Hematopoietic multipotent progenitor cell treated with erythropoietin and hydrocortisone succinate and interleukin-3 and kit ligand, for 4 days (in vitro differentiated cells): Measurements from ENCODE around the gene C19orf47.

Experiments used
- DNase-seq: peaks from one replicate; pipeline ENCODE4 v3.0.0-alpha.2; 2015

C19orf47 gene

GRCh38 chr19:40313229-40313983 is 34.8 kb downstream of the C19orf47 start:
- DNase-seq: no peak

DNA sequence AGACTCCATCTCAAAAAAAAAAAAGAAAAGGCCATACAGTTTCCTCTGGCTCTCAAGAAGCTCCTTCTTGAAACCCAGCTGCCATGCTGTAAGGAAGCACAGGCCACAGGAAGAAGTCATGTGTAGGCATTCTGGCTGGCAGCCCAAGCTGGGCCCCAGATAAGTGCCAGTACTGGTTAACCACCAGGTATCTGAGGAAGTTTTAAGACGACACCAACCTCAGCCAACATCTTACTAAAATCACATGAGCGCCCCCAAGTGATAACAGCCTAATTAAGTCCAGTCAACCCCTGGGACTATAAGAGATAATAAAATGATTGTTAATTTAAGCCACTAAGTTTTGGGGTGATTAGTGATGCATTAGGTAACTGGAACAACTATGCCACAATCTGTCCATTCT is 35.7 kb downstream of the C19orf47 start:
- DNase-seq: peak; percentile 76

- DNase-seq: no peak
Measured at GRCh38 chr19:40309666-40310065, 38.5 kb downstream of the C19orf47 start.

DNA sequence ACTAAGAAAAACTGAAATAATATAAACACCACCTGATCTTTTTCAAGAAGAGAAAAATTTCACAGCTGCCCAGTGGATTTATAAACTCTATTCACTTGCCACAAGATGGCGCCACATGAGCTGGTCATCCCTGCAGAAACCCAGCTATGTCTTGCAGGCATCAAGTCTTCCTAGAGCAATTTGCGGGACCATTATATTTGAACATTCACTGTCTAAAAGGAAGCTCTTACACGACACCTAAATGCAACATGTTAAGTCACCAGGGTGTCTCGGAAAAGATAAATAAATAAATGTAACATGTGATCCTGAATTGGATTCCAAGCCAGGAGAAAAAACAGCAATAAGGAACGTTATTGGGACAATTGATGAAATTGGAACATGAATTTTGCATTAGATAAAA is 42.8 kb downstream of the C19orf47 start:
- DNase-seq: peak; percentile 95

GRCh38 chr19:40304306-40304705 is 43.9 kb downstream of the C19orf47 start:
- DNase-seq: no peak

GRCh38 chr19:40303765-40304164 is 44.4 kb downstream of the C19orf47 start:
- no peak for DNase-seq

DNA sequence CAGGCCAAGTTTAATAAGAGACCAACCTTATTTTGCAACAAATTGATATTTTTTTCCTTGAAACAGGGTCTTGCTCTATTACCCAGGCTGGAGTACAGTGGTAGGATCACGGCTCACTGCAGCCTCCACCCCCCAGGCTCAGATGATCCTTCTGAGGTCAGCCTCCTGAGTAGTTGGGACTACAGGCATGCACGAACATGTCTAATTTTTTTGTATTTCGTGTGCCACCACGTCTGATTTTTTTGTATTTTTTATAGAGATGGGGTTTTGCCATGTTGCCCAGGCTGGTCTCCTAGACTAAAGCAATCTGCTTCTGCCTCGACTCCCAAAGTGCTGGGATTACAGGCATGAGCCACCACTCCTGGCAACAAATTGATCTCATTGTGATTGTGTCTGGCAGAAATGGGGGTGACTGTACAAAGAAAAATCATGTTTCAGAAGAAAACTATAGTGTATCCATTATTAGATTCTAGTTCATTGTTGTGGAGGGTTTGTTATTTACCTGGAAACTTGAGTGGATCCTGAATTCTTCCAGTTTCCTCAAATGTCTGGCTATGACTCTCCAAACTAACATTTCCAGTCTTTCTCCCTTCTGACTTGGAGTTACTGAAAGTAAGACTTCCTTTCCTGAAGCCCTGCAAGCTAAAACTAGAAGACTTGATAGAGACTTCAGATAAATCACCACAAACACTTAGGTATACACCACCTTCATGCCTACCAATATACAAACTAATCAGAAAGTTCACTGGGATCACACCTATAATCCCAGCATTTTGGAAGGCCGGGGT is 45.8 kb downstream of the C19orf47 start:
- DNase-seq: no peak

- DNase-seq: no peak
Measured at GRCh38 chr19:40300668-40301067, 47.5 kb downstream of the C19orf47 start.

GRCh38 chr19:40298026-40298425 is 50.2 kb downstream of the C19orf47 start:
- no peak for DNase-seq

- no peak for DNase-seq
Measured at GRCh38 chr19:40294560-40294959, 53.6 kb downstream of the C19orf47 start.

DNA sequence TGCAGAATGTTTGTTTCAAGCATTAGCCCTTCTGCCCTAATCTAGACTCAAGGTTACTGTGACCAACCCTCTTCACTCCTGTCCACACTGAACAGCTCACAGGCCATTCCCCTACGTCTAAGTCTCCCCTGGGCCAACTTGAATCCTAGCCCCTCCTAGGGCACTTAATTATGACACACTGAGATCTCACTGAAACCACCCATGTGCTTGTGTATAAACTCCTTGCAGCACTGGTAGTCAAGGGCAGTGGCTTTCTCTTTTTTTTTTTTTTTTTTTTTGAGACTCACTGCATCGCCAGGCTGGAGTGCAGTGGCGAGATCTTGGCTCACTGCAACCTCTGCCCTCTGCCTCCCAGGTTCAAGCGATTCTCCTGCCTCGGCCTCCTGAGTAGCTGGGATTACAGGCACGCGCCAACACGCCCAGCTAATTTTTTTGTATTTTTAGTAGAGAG is 61.2 kb downstream of the C19orf47 start:
- DNase-seq: no peak

DNA sequence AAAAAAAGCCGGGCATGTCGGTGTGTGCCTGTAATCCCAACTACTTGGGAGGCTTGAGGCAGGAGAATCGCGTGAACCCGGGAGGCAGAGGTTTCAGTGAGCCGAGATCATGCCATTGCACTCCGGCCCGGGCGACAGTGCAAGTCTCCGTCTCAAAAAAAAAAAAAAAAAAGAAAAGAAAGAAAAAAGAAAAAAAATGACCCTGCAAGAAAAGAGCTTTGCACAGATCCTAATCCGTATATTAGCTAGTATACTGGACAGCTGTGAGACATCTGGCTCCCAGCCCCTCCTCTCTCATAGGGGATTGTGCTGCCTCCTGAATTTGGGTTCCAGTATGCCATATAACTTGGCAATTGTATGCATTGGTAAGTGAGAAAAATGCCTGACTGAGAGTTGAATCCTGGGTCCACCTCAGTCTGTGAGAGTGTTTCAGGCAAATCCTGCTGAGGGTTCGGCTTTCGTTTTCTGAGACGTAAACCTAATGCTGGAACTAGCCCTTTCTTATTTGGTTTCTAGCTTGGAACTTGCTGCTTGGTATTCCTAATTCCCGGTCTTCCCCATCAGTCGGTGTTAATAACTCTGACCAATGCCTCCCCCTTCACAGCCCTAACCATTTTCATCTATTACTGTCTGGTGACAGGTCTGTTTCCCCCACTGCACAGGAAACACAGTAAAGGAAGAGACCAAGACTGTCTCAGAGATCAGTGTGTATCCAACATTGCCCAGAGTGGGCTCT is 61.8 kb downstream of the C19orf47 start:
- no peak for DNase-seq

DNA sequence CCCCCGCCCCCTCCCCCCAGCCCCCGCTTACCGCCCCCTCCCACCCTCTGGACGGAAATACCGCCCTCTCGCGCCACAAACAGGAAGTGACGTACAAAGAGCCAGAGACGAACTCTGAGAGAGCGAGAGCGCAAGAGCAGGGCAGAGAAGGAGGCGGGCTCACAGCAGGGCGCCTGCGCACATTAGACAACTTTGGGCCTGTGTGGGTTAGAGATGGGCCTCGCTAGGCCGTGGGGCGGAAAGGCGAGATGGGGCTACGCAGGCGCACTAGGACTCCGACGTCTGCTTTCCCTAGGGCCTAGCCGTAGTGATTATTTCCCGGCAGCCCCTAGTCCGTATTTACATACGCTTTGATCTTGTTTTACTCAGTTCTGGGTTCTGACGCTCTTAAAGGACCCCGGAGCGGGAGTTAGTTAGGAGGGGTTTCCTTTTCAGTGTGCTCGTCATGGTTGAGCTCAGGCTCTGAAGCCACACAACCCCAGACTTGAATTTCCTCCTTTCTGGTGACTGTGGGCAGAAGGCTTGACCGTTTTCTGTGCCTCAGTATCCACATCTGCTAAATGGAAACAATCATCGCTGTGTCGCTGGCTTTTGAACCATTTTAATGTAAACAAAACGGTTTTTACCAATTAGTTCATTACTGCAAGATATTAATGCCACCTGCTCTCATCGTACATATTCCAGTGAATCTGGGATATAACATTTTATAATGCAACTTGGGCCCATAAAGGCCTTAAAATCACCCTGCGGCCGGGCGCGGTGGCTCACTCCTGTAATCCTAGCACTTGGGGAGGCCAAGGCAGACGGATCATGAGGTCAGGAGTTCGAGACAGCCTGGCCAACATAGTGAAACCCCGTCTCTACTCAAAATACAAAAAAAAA is 62.6 kb downstream of the C19orf47 start:
- peak; percentile 100 for DNase-seq

DNA sequence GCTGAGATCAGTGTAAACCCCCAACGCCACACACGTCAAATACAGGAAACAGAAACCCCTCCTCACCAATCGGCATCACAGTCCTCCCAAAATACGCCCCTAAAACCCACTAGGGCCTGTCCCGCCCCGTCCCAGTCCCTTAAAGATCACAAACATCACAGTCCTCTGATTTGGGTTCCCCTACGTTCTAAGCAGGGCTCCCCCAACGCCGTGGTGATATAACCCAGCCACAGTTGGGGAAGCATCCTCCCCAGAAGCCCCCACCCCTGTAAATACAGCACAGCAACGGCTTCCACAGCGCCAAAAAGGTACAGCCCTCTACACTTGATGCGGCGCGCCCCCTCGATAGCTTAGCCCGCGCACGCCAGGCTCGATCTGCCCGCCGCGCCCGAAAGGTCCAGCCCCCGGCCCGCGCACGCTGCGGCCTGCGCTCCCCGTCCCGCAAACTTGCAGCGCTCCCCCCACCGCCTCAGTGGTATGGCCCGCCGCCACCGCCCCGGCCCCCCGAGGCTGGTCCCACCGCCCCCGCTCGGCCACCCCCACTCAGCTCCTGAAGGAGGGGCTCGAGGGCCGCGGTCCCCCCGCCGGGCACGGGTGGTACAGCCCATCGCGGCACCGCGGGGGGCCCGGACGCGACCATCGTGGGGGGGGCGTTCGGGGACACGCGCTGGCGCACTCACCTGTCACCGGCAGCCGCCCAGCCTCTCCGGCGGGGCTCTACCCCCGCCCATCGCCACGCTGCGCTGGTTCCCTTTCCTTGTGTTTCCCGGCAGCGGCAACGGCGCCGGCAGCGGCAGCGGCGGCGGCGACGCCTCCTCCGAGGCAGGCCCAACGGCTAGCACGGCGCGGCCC is 63.5 kb downstream of the C19orf47 start, which contains the start of gene AKT2:
Gene AKT2 (minus strand): TSS at position 845 of the 852 bp plus-strand sequence. CDS start 20,078 bp downstream, outside the sequence.
- DNase-seq: peak; percentile 68

DNA sequence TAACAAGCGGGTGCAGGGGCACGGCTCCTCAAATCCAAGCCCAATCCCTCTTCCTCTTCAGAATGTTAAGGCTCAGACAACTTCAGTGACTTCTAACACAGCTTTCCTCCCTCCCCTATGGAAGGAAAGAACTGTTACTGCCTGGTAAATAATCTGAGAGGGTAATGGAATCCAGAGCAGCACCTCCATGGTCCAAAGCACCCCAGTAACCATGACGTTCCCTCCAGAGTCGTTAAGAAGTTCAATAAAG is 64.0 kb downstream of the C19orf47 start:
- DNase-seq: no peak

DNA sequence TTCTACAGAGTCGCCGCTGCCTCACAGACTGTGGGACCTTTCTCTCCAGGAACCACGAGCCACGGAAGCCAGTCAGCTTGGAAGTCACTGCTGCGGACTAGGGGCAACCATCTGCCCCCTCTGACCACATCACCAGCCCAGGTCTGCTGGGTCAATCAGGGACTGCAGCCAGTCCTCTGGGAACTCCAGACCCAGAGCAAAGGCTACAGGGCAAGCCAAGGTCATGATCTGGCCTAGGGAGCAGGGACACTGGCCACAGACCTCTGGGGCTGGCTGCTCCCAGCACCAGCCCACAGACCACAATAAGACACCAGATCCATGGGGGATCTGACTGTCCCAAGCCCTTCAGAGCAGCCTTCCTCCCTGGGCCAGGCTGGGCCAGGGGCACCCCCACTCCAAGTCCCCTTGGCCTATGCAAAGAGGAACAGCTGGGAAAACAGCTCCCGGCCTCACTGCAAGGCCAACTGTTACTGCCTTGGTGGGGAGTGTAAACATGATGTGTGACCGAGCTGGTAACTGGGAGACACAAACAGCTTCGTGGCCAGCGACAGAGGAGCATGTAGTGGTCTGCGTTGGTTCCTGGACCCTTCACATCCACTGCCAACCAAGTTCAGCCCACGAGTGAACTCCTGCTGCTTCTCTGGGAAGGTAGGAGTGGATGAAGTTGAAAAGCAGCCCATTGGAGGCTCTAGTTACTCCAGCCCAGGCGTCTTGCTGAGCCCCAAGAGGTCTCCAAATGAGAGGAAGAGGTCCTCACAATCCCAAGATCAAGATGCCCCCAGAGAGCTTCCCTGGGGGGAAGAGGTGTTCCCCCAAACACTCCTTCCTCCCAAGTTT is 64.6 kb downstream of the C19orf47 start:
- DNase-seq: no peak

GRCh38 chr19:40282920-40283319 is 65.3 kb downstream of the C19orf47 start:
- DNase-seq: no peak

DNA sequence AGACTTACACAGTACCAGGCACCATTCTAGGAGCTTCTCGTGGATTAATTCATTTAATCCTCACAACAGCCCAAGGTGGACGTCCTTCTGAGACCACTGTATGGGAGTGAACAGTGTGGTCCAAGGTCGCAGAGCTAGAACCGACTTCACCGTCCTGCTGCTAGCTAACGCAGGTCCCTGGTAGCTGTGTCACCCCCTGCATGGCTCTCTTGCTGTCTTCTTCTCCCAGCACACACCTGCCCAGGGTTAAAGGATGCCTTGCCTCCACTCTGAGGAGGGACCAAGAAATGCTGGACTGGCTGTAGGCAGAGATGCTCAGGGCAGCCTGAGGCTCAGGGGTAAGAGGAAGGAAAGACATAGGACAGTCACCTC is 66.0 kb downstream of the C19orf47 start:
- no peak for DNase-seq

DNA sequence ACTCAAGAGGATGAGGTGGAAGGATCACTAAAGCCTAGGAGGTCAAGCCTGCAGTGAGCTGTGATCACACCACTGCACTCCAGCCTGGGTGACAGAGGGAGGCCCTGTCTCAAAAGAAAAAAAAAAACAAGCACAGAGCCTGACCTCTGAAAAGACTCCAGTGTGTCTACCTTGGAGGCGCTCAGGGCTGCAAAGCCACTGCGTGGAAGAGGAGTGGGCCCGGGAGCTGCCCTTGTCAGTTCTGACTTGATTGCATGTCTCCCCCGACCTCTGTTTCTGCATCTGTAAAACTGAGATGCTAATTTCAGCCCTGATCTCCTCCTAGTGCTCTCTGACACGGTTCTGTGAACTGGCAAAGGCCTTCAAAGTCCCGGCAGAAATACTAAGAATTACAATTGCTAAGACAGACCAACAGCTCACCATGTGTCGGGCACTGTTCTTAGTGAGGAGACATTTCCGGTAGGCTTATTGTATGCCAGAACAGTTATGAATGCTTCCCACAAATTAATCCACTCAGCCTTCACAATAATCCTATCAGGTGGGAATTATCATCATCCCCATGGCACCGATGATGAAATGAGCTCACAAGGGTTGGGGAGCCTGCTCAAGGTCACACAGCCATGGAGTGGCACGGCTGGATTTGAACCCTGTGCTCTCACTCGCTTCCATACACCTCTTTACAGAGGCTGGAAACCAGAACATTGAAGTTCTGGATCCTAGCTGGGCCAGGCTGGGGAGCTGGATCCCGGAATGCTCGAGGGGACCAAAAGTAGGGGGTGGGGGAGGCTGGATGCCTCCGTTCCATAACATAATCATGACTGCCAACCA is 66.6 kb downstream of the C19orf47 start:
- DNase-seq: no peak
